Measurements from ENCODE around the gene LPCAT1.

The LPCAT1 gene

DNA sequence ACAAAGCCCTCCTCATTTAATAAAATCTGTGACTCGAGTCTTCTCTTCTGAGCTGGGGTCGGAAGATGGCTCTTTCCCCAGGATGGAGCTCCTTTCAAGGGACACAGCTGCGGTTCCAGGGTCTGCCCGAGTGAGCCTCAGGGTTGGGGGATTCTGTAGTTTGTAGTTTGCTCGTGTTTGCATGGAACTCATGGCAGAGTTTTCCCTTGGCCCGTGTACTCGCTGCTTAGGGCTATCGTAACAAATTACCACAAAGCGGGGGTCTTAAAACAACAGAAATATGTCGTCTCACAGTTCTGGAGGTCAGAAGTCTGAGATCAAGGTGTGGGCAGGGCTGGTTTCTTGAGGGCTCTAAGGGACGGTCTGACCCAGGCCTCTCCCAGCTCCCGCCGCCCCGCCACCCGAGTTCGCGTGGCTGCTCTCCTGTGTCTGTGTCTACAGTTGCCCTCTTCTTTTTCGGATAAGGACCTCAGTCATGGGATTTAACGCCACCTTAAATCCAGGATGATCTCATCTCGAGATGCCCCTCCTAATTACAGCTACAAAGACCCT is 13.9 kb upstream of the LPCAT1 start:
- TF ChIP-seq, protein P1, sequence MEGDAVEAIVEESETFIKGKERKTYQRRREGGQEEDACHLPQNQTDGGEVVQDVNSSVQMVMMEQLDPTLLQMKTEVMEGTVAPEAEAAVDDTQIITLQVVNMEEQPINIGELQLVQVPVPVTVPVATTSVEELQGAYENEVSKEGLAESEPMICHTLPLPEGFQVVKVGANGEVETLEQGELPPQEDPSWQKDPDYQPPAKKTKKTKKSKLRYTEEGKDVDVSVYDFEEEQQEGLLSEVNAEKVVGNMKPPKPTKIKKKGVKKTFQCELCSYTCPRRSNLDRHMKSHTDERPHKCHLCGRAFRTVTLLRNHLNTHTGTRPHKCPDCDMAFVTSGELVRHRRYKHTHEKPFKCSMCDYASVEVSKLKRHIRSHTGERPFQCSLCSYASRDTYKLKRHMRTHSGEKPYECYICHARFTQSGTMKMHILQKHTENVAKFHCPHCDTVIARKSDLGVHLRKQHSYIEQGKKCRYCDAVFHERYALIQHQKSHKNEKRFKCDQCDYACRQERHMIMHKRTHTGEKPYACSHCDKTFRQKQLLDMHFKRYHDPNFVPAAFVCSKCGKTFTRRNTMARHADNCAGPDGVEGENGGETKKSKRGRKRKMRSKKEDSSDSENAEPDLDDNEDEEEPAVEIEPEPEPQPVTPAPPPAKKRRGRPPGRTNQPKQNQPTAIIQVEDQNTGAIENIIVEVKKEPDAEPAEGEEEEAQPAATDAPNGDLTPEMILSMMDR (IDR thresholded peaks at IDR 0.05): no peak
- DNase-seq (ENCODE audit: low spot score): no peak
- Histone ChIP-seq H3K27ac (no peak overlapping the region), H3K4me3 (no peak overlapping the region)

DNA sequence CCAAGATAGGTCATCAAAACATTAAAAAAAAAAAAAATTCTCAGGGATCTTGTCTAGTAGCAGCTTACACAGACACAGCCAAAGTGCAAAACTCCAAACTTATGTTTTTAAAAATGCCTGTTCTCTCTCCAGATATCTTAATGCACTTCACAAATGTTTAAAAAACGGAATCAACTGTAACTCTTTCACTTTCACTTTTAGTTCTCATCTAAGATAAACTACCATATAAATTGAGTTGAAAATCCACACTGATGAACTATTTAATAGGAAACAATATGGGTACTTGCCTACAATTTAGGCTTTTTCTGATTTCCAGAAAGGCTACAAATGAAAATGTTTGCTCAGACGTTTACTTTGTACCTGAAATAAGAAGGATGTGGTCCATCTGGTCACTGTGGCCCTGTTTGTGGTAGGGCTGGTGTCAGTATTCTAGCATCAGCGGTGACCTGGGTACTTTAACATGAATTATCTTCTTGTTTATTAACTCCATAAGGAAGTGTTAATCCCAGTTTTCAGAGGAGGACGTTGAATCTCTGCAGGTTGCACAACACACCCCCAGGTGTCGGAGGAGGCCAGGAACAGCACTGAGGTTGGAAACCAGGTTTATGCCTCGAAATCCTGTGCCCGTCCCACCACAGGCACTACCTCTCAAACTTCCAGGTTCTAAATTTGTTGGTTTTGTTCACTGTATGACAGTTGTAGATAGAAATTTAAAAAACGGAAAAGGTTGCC is 13.3 kb upstream of the LPCAT1 start:
- TF ChIP-seq, protein P1 (IDR thresholded peaks at IDR 0.05): no peak
- H3K27ac ChIP-seq: no peak overlapping the region
- DNase-seq (ENCODE audit: low spot score): peak; percentile 67
- H3K4me3 ChIP-seq: peak overlapping the region; percentile 39

DNA sequence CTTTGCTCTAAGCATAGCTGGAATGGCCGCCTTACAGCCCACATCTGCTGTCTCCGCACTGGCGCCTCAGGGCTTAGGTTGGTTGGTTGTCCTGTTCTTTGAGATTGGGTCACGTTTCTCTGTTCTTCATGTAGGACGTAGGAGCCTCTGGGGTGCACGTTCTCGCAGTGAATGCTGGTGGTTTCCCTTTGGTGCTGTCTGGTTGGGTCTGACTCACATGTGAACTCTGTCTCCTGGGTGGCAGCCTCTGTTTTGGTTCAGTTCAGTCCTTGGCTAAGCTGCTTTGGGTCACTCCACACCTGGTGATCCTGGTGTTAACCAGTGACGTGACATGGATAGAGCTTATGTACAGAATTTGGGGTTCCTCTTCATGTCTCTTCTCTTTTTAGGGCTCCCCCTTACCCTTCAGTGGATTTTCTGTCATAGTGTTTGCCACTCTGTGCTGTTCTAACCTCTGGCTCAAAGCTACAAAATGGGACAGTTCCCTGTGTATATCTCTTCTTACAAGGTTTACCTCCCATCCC is 12.6 kb upstream of the LPCAT1 start:
- TF ChIP-seq, protein P1 (IDR thresholded peaks at IDR 0.05): no peak
- Histone ChIP-seq H3K4me3 (peak overlapping the region; percentile 39), H3K27ac (no peak overlapping the region)
- DNase-seq (ENCODE audit: low spot score): peak; percentile 54

DNA sequence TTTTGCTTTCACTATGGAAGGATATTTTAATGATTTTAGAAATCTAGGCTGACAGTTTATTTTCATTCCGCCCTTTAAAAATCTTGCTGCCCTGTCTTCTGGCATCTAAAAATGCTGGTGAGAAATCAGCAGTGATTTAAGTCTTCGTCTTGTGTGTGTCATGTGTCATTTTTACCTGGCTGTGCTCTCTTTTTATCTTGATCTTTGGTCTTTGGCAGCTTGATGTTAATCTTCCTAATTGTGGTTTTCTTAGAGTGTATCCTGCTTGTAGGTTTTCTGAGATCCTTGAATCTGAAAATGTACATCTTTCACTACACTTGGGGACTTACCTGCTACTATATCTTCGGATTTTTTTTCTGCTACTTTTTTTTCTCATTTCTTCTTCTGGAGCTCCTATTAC is 11.9 kb upstream of the LPCAT1 start:
- no peak for DNase-seq (ENCODE audit: low spot score)
- Histone ChIP-seq H3K4me3 (no peak overlapping the region), H3K27ac (no peak overlapping the region)
- TF ChIP-seq, protein P1 (IDR thresholded peaks at IDR 0.05): no peak

DNA sequence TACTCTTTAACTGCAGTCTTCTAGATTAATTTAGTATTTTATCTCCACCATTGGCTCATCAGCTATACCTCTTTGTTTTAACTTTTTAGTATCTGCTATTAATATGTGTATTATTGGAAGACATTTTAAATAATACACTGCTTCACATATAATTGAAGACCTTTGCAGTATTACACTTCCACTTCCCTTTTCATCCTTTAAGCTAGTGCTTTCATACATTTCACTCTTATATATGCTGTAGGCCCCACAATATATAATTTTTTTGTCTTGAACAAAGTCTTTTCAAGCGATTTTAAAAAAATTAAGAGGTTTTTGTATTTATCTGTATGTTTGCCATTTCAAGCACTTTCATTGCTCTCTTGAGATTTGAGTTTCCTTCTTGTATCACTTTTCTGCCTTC is 8.6 kb upstream of the LPCAT1 start:
- Histone ChIP-seq H3K4me3 (no peak overlapping the region), H3K27ac (no peak overlapping the region)
- TF ChIP-seq, protein P1 (IDR thresholded peaks at IDR 0.05): no peak
- DNase-seq (ENCODE audit: low spot score): no peak

DNA sequence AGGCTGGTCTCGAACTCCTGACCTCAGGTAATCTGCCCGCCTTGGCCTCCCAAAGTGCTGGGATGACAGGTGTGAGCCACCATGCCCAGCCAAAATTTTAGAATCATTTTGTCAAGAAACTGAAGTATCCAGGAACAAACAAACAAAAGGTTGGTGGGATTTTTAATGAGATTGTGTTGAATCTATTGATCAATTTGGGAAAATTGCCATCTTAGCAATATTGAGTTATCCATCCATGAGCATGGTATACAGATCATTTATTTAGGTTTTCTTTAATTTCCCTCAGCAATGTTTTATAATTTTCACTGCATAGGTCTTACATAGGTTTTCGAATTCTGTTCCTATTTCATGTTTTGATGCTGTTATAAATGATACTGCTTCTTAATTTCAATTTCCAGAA is 5.7 kb upstream of the LPCAT1 start:
- TF ChIP-seq, protein P1 (IDR thresholded peaks at IDR 0.05): no peak
- H3K27ac ChIP-seq: no peak overlapping the region
- no peak overlapping the region for H3K4me3 ChIP-seq
- DNase-seq (ENCODE audit: low spot score): no peak

Measured in coronary artery (tissue), 2 donors.